Type B pancreatic cell (in vitro differentiated cells): ENCODE results near the gene OR52B2. TPM values are rescaled to one million over a fixed set of nuclear protein-coding genes. Genes with fewer than 3 reads are reported as not detected.

Experiments used
- DNase-seq: peaks from one replicate; pipeline ENCODE4 v3.0.0; 2021; ENCODE audit warnings: mixed read lengths; ENCODE audit not compliant: unreplicated experiment; ENCODE audit errors: extremely low spot score
- H3K27ac Mint-ChIP-seq: 2 replicates; pipeline ENCODE4 v1.8.0; 2021; ENCODE audit warnings: mild to moderate bottlenecking, mixed read lengths
- H3K27me3 Mint-ChIP-seq: 2 replicates; pipeline ENCODE4 v1.8.0; 2021; ENCODE audit warnings: mixed read lengths
- H3K36me3 Mint-ChIP-seq: 2 replicates; pipeline ENCODE4 v1.8.0; 2021; ENCODE audit warnings: mixed read lengths
- H3K4me1 Mint-ChIP-seq: one replicate; pipeline ENCODE4 v1.8.0; 2021; ENCODE audit warnings: mixed read lengths; ENCODE audit not compliant: unreplicated experiment
- H3K4me3 Mint-ChIP-seq: 2 replicates; pipeline ENCODE4 v1.8.0; 2021; ENCODE audit warnings: mild to moderate bottlenecking, mixed read lengths
- H3K9me3 Mint-ChIP-seq: 2 replicates; pipeline ENCODE4 v1.8.0; 2021; ENCODE audit warnings: mixed read lengths
- total RNA-seq: library from RNA; stranded (reverse); gene quantifications from 2 replicates; pipeline ENCODE4 v1.2.1, GENCODE V29; 2021; ENCODE audit warnings: low replicate concordance
- TF ChIP-seq, protein P1 (sequence below): fragments of 200-600 bp; sonication (generic); conservative IDR thresholded peaks from 2 replicates; pipeline ENCODE4 v1.5.0; 2021; ENCODE audit warnings: antibody characterized with exemption, mild to moderate bottlenecking

The OR52B2 gene
- total RNA-seq, 1 donor from 2014 or later = not detected

DNA sequence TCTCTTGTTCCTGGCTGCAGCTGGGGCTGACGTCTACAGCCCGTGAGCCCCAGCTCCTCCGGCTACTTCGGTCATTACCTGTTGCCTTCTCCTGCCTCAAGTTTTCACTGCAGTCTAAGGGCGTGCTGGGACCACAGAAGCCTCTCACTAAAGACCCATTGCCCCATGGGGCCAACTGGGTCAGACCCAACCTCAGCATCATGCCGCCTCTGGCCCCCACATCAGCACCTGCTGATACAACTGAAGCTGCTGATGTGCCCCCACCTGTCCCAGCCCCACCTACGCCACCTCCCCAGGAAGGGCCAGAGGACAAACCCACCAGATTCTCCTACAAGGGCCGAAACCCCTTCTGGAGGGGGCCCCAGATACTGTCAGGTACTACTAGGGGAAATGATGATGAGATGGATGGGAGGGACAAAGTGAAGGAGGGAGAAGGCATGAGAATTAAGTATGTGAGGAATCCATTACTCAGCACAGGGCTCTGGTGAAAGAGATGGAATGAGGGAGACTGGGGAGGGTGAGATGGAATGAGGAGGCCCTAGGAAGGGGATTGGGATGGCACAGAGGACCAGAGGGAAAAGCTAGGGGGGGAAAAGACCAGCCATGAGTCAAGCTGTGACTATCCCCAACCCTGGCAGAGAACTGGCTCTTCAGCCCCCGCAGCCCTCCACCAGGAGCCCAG, 40.3 kb upstream of the OR52B2 start:
- H3K27ac Mint-ChIP-seq = no peak overlapping the region
- H3K4me1 Mint-ChIP-seq = no peaks in the 10 kb centered on the region
- no peaks in the 10 kb centered on the region for H3K27me3 Mint-ChIP-seq
- TF ChIP-seq, protein P1, sequence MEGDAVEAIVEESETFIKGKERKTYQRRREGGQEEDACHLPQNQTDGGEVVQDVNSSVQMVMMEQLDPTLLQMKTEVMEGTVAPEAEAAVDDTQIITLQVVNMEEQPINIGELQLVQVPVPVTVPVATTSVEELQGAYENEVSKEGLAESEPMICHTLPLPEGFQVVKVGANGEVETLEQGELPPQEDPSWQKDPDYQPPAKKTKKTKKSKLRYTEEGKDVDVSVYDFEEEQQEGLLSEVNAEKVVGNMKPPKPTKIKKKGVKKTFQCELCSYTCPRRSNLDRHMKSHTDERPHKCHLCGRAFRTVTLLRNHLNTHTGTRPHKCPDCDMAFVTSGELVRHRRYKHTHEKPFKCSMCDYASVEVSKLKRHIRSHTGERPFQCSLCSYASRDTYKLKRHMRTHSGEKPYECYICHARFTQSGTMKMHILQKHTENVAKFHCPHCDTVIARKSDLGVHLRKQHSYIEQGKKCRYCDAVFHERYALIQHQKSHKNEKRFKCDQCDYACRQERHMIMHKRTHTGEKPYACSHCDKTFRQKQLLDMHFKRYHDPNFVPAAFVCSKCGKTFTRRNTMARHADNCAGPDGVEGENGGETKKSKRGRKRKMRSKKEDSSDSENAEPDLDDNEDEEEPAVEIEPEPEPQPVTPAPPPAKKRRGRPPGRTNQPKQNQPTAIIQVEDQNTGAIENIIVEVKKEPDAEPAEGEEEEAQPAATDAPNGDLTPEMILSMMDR = no peak
- no peak overlapping the region for H3K4me3 Mint-ChIP-seq
- DNase-seq = no peak
- H3K36me3 Mint-ChIP-seq = peaks cover 15% of the 10 kb centered on the region
- H3K9me3 Mint-ChIP-seq = no peaks in the 10 kb centered on the region

DNA sequence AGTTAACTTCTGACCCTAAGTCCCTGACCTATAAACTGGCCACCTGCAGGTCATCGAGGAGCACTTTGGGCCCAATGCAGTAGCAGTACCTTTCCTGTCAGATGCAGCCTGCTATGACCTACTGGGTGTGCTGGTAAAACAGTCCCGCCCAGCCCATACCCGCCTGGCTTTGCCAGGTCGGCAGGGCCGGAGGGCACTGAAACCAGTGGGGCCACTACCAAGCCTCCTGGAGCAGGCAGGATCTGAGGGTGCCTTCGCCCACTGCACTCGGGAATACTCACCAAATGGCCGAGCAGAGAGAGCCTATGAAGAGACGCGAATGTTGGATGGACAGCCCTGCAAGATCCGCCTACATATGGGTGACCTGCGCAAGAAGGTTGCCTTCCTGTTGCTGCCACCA, 39.7 kb upstream of the OR52B2 start:
- Mint-ChIP-seq H3K9me3 (no peaks in the 10 kb centered on the region), H3K27ac (no peak overlapping the region), H3K27me3 (no peaks in the 10 kb centered on the region), H3K4me3 (no peak overlapping the region), H3K4me1 (no peaks in the 10 kb centered on the region), H3K36me3 (peaks cover 19% of the 10 kb centered on the region)
- TF ChIP-seq, protein P1 = no peak
- no peak for DNase-seq

DNA sequence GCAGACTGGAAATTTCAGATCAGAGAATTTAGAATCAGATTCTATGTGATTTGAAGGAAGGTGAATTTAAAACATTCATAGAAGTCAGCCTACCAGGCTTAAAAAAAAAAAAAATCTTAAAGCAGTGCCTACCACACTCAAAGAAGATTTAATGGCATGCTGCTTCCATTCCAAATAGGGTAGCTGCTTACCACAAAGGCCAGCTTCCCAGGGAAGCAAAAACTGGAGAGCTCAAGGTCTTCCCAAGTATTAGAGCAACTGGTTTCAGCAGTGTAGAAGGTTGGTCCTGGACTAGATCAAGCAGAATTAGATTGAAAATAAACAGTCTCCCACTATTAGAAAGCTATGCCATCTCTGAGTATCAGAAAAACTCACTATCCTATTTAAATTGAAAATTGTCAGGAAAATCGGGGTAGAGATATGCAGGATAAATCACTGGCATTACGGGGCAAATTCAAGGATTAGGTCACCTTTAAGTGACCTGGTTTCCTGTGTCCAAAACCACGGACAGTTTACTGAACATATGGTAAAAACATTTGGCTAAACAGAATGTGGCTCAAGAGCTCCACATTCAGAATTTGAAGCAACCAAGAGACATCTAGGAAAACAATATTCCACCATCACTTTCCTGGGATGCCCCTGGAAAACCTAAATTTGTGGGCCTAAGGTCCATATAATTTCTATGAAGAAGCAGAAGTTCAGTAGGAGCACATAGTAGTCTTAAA, 36.5 kb upstream of the OR52B2 start:
- H3K27ac Mint-ChIP-seq = no peak overlapping the region
- peaks cover 19% of the 10 kb centered on the region for H3K36me3 Mint-ChIP-seq
- TF ChIP-seq, protein P1 = no peak
- no peaks in the 10 kb centered on the region for H3K27me3 Mint-ChIP-seq
- H3K9me3 Mint-ChIP-seq = no peaks in the 10 kb centered on the region
- H3K4me1 Mint-ChIP-seq = no peaks in the 10 kb centered on the region
- no peak overlapping the region for H3K4me3 Mint-ChIP-seq
- no peak for DNase-seq

DNA sequence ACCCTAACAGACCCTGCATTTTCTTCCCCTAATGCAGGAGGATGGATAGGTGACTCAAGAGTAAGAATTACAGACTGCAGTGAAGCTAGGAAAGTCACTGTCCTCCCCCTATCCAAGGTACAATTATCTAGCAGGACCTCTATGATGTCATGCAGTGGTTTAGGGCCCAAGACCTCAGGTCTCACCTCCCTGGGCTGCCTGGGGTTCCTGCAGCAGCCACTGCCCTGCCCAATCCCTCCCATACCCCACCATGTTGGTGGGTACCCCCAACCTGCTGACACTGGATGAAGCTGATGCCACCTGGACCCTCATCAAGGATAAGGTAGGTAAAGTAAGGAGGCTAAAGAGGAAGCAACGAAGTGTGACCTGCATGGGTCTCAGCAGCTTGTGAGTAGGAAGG, 35.2 kb upstream of the OR52B2 start, which contains the start of gene C11orf42:
Gene C11orf42 (plus strand): TSS at position 192 of the 400 bp plus-strand sequence. CDS start 59 bp downstream, at position 251.
- Mint-ChIP-seq H3K36me3 (peaks cover 16% of the 10 kb centered on the region), H3K27me3 (no peaks in the 10 kb centered on the region), H3K9me3 (no peaks in the 10 kb centered on the region), H3K4me3 (no peak within 1 kb of the TSS), H3K4me1 (no peaks in the 10 kb centered on the region), H3K27ac (no peak within 1 kb of the TSS)
- TF ChIP-seq, protein P1 = no peak
- DNase-seq = no peak

DNA sequence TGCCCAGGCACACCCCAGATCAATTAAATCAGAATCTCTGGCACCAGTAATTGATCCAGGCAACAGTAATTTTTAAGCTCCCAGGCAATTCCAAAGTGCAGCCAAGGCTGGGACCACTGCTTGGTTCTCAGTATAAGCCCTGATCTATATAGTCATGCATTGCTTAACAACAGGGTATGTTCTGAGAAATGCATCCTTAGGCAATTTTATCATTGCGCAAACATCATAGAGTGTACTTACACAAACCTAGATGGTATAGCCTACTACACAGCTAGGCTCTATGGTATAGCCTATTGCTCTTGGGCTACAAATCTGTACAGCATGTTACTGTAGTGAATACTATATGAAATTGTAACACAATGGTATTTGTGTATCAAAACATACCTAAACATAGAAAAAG, 34.6 kb upstream of the OR52B2 start:
- Mint-ChIP-seq H3K36me3 (peaks cover 16% of the 10 kb centered on the region), H3K27ac (no peak overlapping the region), H3K4me1 (no peaks in the 10 kb centered on the region), H3K27me3 (no peaks in the 10 kb centered on the region), H3K4me3 (no peak overlapping the region), H3K9me3 (no peaks in the 10 kb centered on the region)
- TF ChIP-seq, protein P1 = no peak
- DNase-seq = no peak
